ENCODE data around the gene WDR46. TPM values are rescaled to one million over a fixed set of nuclear protein-coding genes. Genes with fewer than 3 reads are reported as not detected.

The WDR46 gene
- polyA plus RNA-seq, 2 of the 4 experiments (the other 2 are of a cell fraction) = 35.1 to 88.4 TPM

- WGBS (ENCODE audit: missing lambda C conversion rate) = 25% methylated on average over 2 of the region's 5 CpGs
- TF ChIP-seq CTCF (IDR thresholded peaks at IDR 0.05) = peak; percentile 59
- peak; percentile 35; the same call in 1 of the 2 replicates for TF ChIP-seq MYC (IDR thresholded peaks at IDR 0.05; ENCODE audit: borderline replicate concordance, low read length)
- TF ChIP-seq MAZ (IDR thresholded peaks at IDR 0.05; ENCODE audit: borderline replicate concordance, low read depth, low read length) = 0 out of 2 replicates have a peak, but pooled peaks have one; percentile 24
- peak; percentile 55 to 64; a peak in 4 of 5 replicates for TF ChIP-seq RAD21 (conservative IDR thresholded peaks at IDR 0.05 in 1 of 2, IDR thresholded peaks at IDR 0.05 in 1 of 2)
- TF ChIP-seq CBX8 (IDR thresholded peaks at IDR 0.05) = no peak
- no peak for TF ChIP-seq SREBF2 (IDR thresholded peaks at IDR 0.05)
- no peak for TF ChIP-seq PBX3 (IDR thresholded peaks at IDR 0.05)
- TF ChIP-seq SMC3 (IDR thresholded peaks at IDR 0.05) = peak; percentile 47; the same call in 1 of the 3 replicates
- TF ChIP-seq HOXB13 (CRISPR knock-in tag; IDR thresholded peaks at IDR 0.05; ENCODE audit: low read depth) = no peak
- TF ChIP-seq ZFP36 (IDR thresholded peaks at IDR 0.05; ENCODE audit: borderline replicate concordance, partially characterized antibody) = no peak
- no peak for TF ChIP-seq ZSCAN20 (CRISPR knock-in tag; IDR thresholded peaks at IDR 0.05)
- TF ChIP-seq ESRRA (IDR thresholded peaks at IDR 0.05; ENCODE audit: borderline replicate concordance, low read length) = 0 out of 2 replicates have a peak, but pooled peaks have one; percentile 48
- peak overlapping the region in 1 of 2 experiments; percentile 48; a peak in 2 of 6 replicates for H3K27ac ChIP-seq
- ChIA-PET POLR2A (no interaction called here), CTCF (interaction anchor here (0.8 to 5.7 kb wide), 8 partner anchors 8 to 565 kb away, joined by 3 to 44 read pairs (median 8); partner anchors contain the start of genes PFDN6, RGL2, RPS18 and VPS52)
- no peak for FAIRE-seq
- H3K4me2 ChIP-seq = no peak overlapping the region
- peak; percentile 85 for DNase-seq (ENCODE audit: low read depth in 1 of 2, low spot score in 1 of 2)
- H3K9me3 ChIP-seq = no peaks in the 10 kb centered on the region
- peak; percentile 75 to 83 for ATAC-seq
- H3K4me1 ChIP-seq = peaks cover 23% of the 10 kb centered on the region
- no peak overlapping the region for H3K4me3 ChIP-seq
These were observed 9.0 kb downstream of the WDR46 start for GRCh38 chr6:33279971-33280511.

GRCh38 chr6:33279257-33279695 is 9.8 kb downstream of the WDR46 start:
- 96% methylated on average over 5 of the region's 13 CpGs for WGBS (ENCODE audit: missing lambda C conversion rate)
- CTCF ChIA-PET = interaction anchor here (0.8 to 5.7 kb wide), 7 partner anchors 9 to 566 kb away, joined by 3 to 44 read pairs (median 9); partner anchors contain the start of genes PFDN6, RGL2 and WDR46
- H3K9me3 ChIP-seq = no peaks in the 10 kb centered on the region

GRCh38 chr6:33278810-33279209 is 10.2 kb downstream of the WDR46 start:
- FAIRE-seq (no peak), ATAC-seq (no peak), DNase-seq (ENCODE audit: low read depth in 1 of 2, low spot score in 1 of 2) (no peak)
- H3K4me2 ChIP-seq = no peak overlapping the region
- ChIA-PET POLR2A (interaction anchor here (0.9 to 1.1 kb wide), 2 partner anchors 21 to 132 kb away, joined by 3 to 4 read pairs; partner anchors contain the start of gene RGL2), CTCF (interaction anchor here (0.7 to 5.7 kb wide), 8 partner anchors 9 to 128 kb away, joined by 3 to 44 read pairs (median 8); partner anchors contain the start of genes PFDN6, RGL2 and WDR46)
- 81% methylated on average over 3 of the region's 3 CpGs for WGBS (ENCODE audit: missing lambda C conversion rate)
- TF ChIP-seq ZSCAN20 (CRISPR knock-in tag; IDR thresholded peaks at IDR 0.05) = no peak
- TF ChIP-seq FOSL2 (IDR thresholded peaks at IDR 0.05) = no peak
- TF ChIP-seq FOSL2 (CRISPR knock-in tag; IDR thresholded peaks at IDR 0.05) = no peak
- no peaks in the 10 kb centered on the region for H3K9me3 ChIP-seq
- H3K4me3 ChIP-seq = no peak overlapping the region
- no peak overlapping the region for H3K27ac ChIP-seq
- peaks cover 35% of the 10 kb centered on the region for H3K4me1 ChIP-seq

More at GRCh38 chr6:33279257-33279695, 9.8 kb downstream of the WDR46 start:
- no peak overlapping the region for H3K4me2 ChIP-seq
- DNase-seq (ENCODE audit: low read depth in 1 of 2, low spot score in 1 of 2) (no peak), ATAC-seq (0 out of 6 replicates have a peak, but pooled peaks of 1 of the 2 experiments have one; percentile 0), FAIRE-seq (no peak)
- no peak overlapping the region for H3K4me3 ChIP-seq
- POLR2A ChIA-PET = interaction anchor here (0.9 to 1.1 kb wide), 2 partner anchors 20 to 131 kb away, joined by 3 to 4 read pairs; partner anchors contain the start of gene RGL2
- no peak for TF ChIP-seq BHLHE40 (IDR thresholded peaks at IDR 0.05; ENCODE audit: low read depth, low read length)
- TF ChIP-seq HEYL (CRISPR knock-in tag; IDR thresholded peaks at IDR 0.05) = no peak
- no peak for TF ChIP-seq PHF8 (IDR thresholded peaks at IDR 0.05; ENCODE audit: borderline replicate concordance, low read depth)
- H3K4me1 ChIP-seq = peaks cover 31% of the 10 kb centered on the region
- H3K27ac ChIP-seq = no peak overlapping the region

All from A549 (cell line).